ENCODE data around the gene HMCN1.

HMCN1 gene

GRCh38 chr1:186063091-186063657 lies 329.0 kb downstream of the HMCN1 start:
- no peak for DNase-seq (ENCODE audit: insufficient read length, low spot score)
- FAIRE-seq, result no peak

DNA sequence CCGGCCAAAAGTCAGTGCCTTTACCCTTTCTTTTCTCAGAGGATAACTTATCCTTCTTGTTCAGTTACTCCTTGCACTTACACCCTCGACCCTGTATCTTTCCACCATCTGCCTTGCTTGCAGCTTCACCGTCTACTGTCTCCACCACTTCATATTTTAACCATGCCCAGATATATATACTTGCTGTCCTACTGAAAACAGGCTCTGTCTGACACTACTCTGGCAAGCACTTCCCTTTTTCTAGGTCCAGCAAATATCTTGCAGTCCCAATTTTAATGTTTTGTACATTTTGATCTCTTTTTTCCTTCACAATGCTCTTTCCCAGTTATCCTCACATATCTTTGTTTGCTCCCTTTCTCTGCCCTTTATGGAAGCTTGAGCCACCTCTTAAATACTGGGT lies 332.2 kb downstream of the HMCN1 start:
- no peak for FAIRE-seq
- DNase-seq (ENCODE audit: insufficient read length, low spot score), result no peak

GRCh38 chr1:186073697-186074096 lies 339.5 kb downstream of the HMCN1 start:
- FAIRE-seq (no peak), DNase-seq (ENCODE audit: insufficient read length, low spot score) (no peak)

- FAIRE-seq (no peak), DNase-seq (ENCODE audit: insufficient read length, low spot score) (no peak)
Measured at GRCh38 chr1:186076006-186076405, 341.8 kb downstream of the HMCN1 start.

- DNase-seq (ENCODE audit: insufficient read length, low spot score) (no peak), FAIRE-seq (no peak)
Measured at GRCh38 chr1:186078245-186078644, 344.1 kb downstream of the HMCN1 start.

GRCh38 chr1:186079084-186079684 lies 345.0 kb downstream of the HMCN1 start:
- FAIRE-seq, result no peak

DNA sequence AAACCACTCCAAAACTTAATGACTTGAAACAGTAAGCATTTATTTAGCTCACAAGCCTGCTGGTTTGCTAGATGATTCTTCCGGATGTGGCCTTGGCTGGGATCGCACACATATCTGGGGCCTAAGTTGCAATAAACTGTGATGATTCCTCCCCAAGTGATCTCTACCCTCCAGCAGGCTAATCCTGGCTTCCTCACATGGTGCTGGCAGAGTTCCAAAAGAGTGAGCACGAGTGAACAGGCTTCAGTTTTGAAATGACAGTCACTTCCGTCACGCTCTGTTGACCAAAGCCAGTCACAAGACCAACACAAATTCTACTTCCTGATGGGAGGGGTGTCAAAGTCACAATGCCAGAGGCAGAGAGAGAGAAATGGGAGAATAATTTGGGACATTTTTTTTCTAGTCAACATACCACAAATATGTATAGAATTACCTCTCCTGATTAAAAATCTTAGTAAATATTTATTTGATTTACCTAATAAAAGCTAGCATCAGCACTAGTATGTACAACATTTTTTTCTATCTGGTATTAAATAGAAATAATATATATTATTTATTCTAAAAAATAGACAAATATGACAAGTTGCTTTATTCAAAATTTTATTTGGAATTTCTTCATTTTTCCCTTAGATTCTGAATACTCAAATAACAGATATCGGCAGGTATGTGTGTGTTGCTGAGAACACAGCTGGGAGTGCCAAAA lies 348.2 kb downstream of the HMCN1 start:
- no peak for DNase-seq (ENCODE audit: insufficient read length, low spot score)
- no peak for FAIRE-seq

More at GRCh38 chr1:186079084-186079684, 345.0 kb downstream of the HMCN1 start:
- DNase-seq (ENCODE audit: insufficient read length, low spot score), result no peak

- FAIRE-seq, result no peak
- DNase-seq (ENCODE audit: insufficient read length, low spot score), result no peak
Measured at GRCh38 chr1:186086583-186086982, 352.4 kb downstream of the HMCN1 start.

DNA sequence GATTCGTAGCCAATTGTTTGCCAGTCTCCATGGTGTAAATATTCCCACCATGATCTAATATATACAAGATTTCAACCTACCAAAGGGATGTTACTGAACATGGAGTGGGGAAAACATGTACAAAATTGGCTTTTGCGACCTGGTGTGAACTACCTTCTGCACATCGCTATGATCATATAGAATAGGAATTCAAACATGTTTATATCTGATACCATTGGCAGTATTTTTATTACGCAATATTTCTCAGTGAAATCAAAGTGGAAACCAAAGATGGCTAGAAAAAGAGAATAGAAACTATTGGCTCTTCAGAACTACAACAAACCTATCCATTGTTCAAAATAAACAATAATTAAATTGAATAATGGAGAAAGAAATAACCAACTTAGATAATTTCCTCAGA lies 355.7 kb downstream of the HMCN1 start:
- no peak for FAIRE-seq
- DNase-seq (ENCODE audit: insufficient read length, low spot score), result no peak

GRCh38 chr1:186091222-186091720 lies 357.1 kb downstream of the HMCN1 start:
- DNase-seq (ENCODE audit: insufficient read length, low spot score) (no peak), FAIRE-seq (no peak)

GRCh38 chr1:186093437-186093836 lies 359.2 kb downstream of the HMCN1 start:
- DNase-seq (ENCODE audit: insufficient read length, low spot score), result no peak
- no peak for FAIRE-seq

- DNase-seq (ENCODE audit: insufficient read length, low spot score) (peak; percentile 6), FAIRE-seq (no peak)
Measured at GRCh38 chr1:186094172-186094571, 360.0 kb downstream of the HMCN1 start.

DNA sequence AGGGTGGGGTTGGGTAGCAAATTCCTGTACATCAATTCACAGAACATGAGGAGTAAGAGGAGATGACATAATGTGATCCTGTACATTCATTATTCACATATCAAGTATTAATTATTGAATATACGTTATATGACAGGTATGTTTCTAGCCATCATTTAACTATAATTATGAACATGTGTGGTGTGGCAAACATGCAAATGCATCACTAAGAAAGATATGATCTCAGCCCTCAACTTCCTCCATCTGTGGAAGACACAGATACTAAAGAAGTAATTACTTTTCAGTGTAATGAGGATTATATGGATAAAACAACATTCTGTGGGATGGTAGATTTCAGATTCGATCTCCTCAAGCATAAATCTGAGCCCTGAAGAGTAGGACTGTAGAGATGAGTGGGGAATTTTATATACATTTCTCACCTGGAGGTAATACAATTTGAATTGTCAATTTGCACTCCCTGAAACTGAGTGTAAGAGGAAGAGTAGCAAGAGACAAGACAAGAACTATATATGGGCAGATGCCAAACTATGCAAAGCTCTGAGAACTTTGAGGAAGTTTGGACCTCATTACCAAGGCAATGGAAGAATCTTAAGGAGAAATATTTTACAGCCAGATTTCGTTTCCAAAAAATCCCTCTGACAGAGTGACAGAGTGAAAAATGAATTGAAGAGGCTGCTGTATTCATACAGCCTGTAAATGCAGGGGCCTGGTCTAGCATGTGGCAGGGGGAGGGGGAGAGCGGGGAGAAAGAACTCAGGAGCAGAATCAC lies 365.3 kb downstream of the HMCN1 start:
- DNase-seq (ENCODE audit: insufficient read length, low spot score) (no peak), FAIRE-seq (no peak)

DNA sequence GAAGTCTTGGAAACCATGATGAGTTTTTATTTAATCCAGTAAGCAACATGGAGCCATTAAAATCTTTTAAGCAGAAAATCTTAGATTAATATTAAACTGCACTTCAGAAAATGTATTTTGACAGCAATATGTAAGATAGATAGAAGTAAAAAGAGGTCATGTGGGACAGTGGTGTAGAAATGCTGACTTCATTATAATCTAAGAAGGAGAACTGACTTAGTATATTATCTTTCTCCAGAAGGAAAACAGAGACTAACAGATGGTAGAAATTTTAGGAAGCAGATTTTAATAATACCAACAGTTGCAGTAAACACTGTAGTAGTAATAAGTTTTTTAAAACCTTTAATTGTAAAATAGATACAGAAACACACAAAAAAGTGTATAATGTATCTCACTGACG lies 367.9 kb downstream of the HMCN1 start:
- no peak for FAIRE-seq

DNA sequence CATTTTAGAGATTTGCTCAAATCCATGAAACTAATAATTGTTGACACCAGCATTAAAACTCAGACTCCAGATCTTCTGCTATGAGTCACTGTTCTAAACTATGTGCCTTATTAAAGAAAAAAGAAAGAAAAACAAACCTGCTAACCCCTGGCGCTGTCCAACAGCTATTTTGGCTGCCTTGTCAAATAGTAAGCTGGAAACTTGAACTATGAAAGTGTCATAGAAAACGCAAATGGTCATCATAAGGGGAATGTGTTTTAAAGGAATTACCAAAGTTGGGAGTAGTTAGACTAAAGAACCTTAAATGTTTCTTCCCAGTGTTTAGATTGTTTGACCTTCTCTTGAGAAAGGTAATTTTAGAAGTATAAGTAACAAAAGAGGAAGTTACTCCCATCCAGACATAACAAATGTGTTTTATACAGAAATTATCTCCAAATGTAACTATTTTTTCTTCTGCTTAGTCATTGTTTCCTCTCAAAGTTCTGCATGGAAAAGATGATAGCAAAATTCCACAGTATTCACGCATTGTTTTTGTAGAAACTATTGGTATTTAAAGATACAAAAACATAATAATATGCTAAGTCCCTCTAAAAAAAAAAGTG lies 368.5 kb downstream of the HMCN1 start:
- DNase-seq (ENCODE audit: insufficient read length, low spot score) (peak; percentile 14), FAIRE-seq (no peak)

More for the DNA sequence above, 367.9 kb downstream of the HMCN1 start:
- no peak for DNase-seq (ENCODE audit: insufficient read length, low spot score)

- FAIRE-seq (no peak), DNase-seq (ENCODE audit: insufficient read length, low spot score) (no peak)
Measured at GRCh38 chr1:186104459-186104858, 370.3 kb downstream of the HMCN1 start.

DNA sequence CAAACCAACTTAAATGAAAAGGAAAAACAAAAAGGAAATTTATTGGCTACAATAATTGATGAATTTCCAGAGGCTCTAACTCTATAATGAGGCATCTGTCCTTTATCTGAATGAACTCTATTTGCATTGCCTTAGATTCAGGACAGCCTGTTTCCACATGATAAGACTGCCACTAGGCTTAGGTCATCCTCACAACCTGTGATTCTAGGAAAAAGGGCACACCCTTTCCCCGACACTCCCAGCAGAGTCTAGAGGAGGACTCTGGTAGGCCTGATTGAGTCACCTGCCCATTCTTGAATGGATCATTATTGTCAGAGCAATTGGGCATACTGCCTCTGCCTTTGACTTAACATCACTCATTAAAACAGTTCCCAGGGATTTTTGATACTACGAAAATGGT lies 378.1 kb downstream of the HMCN1 start:
- no peak for FAIRE-seq
- no peak for DNase-seq (ENCODE audit: insufficient read length, low spot score)

DNA sequence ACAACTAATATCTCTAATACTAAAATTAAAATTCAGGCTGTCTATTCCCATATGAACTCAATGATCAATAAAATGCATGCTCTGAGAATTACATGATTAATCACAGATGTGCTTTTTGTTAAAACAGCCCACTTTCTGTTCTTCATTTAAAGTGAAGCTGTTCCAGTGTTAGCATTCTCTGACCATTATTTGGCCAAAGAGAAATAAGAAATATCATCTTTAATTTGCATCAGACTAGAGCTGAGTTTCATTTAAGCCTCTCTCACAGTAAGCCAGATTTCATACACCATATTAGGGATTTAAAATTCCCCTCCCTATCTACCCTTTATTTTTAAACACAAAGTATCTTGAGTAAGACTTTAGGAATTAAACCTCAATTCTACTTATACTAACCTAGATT lies 379.3 kb downstream of the HMCN1 start:
- no peak for FAIRE-seq
- DNase-seq (ENCODE audit: insufficient read length, low spot score), result no peak

DNA sequence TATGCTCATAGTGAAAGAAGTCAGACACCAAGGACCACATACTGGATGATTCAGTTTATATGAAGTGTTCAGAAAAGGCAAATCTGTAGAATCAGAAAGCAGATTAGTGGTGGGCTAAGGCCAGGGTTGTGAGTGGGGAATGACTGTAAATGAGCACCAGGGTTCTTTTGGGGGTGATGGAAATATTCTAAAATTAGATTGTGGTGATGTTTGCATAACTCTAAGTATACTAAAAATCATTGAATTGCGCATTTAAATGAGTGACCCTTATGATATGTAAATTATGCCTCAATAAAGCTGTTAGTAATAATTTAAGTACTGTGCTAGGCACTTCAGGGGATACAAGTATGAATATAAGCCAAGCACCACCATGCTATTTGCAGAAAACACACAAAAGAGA lies 384.5 kb downstream of the HMCN1 start:
- DNase-seq (ENCODE audit: insufficient read length, low spot score), result no peak
- FAIRE-seq, result no peak

- FAIRE-seq (peak; percentile 36), DNase-seq (ENCODE audit: insufficient read length, low spot score) (no peak)
Measured at GRCh38 chr1:186122837-186123236, 388.6 kb downstream of the HMCN1 start.

GRCh38 chr1:186125035-186125434 lies 390.8 kb downstream of the HMCN1 start:
- DNase-seq (ENCODE audit: insufficient read length, low spot score), result no peak
- FAIRE-seq, result no peak

Measured in HTR-8/SVneo (cell line).